Gastrocnemius medialis (tissue), 4 donors: ENCODE data around the gene ST7L.
A peak's percentile ranks its signal among the peaks of the same experiment; 100 is the strongest.

Experiments used
- POLR2A ChIP-seq, 2 donors: fragments of 450-650 bp; IDR thresholded peaks; one replicate each; pipeline ENCODE4 v1.6.1; 2017; ENCODE audit warnings: antibody characterized with exemption in 2 of 2, mild to moderate bottlenecking in 2 of 2, moderate library complexity in 2 of 2
- TF ChIP-seq, protein P1 (sequence below), 5 experiments: fragments of 450-650 bp in 3 of 5; fragments of 200-600 bp in 2 of 5; sonication (generic) in 2 of 5; IDR thresholded peaks in 4 of 5; conservative IDR thresholded peaks in 1 of 5; 1 replicate in 4 of 5; 2 replicates in 1 of 5; pipeline ENCODE4 v1.5.1; 2016 to 2019; ENCODE audit warnings: antibody characterized with exemption in 5 of 5, mild to moderate bottlenecking in 3 of 5, moderate library complexity in 3 of 5

DNA sequence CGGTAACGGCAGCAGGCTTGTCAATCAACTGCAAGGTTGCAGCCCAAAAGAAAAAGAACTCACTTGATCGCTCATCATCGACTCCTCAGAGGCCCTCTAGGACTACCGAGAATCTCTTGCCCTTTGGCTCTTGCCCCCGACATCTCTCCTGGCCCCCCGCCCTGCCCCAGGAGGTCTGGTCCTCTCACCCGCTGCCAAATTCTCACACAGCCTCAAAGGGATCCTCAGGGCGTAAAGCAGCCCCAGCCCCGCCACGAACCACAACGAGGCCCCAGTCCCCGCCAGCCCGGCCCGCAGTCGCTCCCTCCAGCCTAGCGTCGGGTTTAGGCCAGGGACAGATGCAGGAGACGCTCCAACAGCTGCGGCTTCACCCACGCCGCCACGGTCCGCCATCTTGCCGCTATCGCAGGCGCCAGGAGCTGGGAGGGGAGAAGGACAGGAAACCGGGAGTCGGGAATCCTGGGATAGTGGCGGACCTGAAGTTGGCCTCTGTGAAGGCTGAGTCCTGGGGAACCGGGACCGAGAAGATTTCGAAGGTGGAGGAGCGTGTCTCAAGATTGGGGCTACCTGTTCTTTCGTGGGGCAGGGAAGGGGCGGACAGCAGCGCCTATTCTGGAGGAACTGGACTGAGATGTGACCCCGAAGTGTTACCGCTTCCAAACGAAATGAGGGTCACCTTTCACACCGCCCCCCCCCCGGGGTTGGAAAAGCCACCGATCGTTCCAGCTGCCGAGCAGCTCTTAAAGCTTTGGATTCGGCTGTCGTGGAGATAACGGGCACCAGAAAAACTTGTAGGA is at the start of gene ST7L:
- TF ChIP-seq, protein P1, sequence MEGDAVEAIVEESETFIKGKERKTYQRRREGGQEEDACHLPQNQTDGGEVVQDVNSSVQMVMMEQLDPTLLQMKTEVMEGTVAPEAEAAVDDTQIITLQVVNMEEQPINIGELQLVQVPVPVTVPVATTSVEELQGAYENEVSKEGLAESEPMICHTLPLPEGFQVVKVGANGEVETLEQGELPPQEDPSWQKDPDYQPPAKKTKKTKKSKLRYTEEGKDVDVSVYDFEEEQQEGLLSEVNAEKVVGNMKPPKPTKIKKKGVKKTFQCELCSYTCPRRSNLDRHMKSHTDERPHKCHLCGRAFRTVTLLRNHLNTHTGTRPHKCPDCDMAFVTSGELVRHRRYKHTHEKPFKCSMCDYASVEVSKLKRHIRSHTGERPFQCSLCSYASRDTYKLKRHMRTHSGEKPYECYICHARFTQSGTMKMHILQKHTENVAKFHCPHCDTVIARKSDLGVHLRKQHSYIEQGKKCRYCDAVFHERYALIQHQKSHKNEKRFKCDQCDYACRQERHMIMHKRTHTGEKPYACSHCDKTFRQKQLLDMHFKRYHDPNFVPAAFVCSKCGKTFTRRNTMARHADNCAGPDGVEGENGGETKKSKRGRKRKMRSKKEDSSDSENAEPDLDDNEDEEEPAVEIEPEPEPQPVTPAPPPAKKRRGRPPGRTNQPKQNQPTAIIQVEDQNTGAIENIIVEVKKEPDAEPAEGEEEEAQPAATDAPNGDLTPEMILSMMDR (IDR thresholded peaks at IDR 0.05 in 4 of 5, conservative IDR thresholded peaks at IDR 0.05 in 1 of 5), result no peak
- peak in 1 of 2 donors; percentile 36 for TF ChIP-seq POLR2A (IDR thresholded peaks at IDR 0.05)
